ENCODE data around the gene IL17RA. TPM values are rescaled to one million over a fixed set of nuclear protein-coding genes. Genes with fewer than 3 reads are reported as not detected.

The IL17RA gene
- total and polyA plus RNA-seq, 2 donors (not counting 3 experiments of a cell fraction or from before 2014, with no cell fraction given), result 13.0 to 19.3 TPM

DNA sequence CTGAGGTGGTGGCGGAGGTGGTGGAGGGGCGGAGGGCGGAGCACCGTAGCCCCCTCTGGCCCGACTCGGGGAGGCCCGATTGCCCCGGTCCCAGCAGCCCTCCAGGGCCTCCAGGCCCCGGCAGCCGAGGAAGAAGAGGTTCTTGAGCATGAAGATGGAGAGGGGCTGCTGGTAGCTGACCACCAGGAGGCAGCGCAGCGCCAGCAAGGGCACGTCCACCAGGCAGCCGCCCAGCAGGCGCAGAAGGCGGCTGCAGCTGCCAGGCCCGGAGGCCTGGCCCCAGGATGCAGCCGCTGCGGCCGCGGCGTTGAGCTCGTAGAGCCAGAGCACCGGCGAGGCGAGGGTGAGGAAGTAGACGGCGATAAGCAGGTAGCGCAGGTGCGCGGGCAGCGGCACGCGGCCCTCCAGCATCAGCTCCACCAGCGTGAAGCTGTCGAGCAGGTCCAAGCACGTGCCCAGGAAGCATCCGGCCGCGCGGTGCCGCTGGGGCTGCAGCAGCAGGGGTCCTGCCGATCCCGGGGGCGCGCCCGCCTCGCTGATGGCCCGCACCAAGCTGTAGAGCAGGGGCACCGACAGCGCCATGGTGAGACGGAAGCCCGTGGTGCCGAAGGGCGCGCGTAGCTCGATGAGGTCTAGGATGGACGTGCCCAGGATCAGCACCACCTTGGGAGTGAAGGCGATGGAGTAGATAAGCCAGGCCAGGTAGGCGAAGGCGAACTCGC, 34.8 kb downstream of the IL17RA start:
- no peak for DNase-seq (ENCODE audit: low read depth, low spot score)
- intact Hi-C loops (cut with micrococcal nuclease), result loop anchor here (1.0 kb wide), 2 partner anchors 52 to 382 kb away; no protein-coding TSS in a partner anchor
- CTCF ChIA-PET, result interaction anchor here (0.7 to 1.3 kb wide), 4 partner anchors 41 to 386 kb away, joined by 3 to 18 read pairs (median 6); no protein-coding TSS in a partner anchor
- POLR2A ChIA-PET, result no interaction called here
- no peak for FAIRE-seq
- Histone ChIP-seq H4K20me1 (replicated peaks; ENCODE audit: control insufficient read depth, extremely low read depth, insufficient read depth, low read length) (no peaks in the 10 kb centered on the region), H3K9me1 (replicated peaks; ENCODE audit: control insufficient read depth, extremely low read depth, insufficient read depth, low read length) (no peaks in the 10 kb centered on the region), H3K9ac (replicated peaks; ENCODE audit: extremely low read depth, insufficient read depth, low read length) (no peak overlapping the region), H3K4me1 (ENCODE audit: control insufficient read depth, extremely low read depth, insufficient read depth, low read length) (peaks cover 6% of the 10 kb centered on the region), H3K9me3 (replicated peaks; ENCODE audit: control insufficient read depth, insufficient read depth, low read length) (no peaks in the 10 kb centered on the region), H3K79me2 (ENCODE audit: control insufficient read depth, insufficient read depth, low read length) (no peaks in the 10 kb centered on the region), H3K4me2 (ENCODE audit: insufficient read depth, low read length) (no peak overlapping the region), H3K36me3 (ENCODE audit: control insufficient read depth in 2 of 2, extremely low read depth in 1 of 2, insufficient read depth in 2 of 2, low read length in 2 of 2) (no peaks in the 10 kb centered on the region), H2AFZ (ENCODE audit: low read depth, low read length) (no peak overlapping the region), H3K27ac (ENCODE audit: insufficient read depth, low read depth, low read length) (no peak overlapping the region), H3K4me3 (replicated peaks in 1 of 3; ENCODE audit: insufficient read depth in 1 of 3, low read depth in 1 of 3, low read length in 3 of 3) (no peak overlapping the region), H3K27me3 (ENCODE audit: control insufficient read depth in 2 of 2, insufficient read depth in 2 of 2, low read length in 2 of 2) (peaks cover 25% of the 10 kb centered on the region in 2 experiments)
- BruUV-seq (replicated peaks), result no TSS peak
- dilution Hi-C loops (cut with MboI; ENCODE audit: extremely low pct_ligation_motif_present, low sequenced_read_pairs), result no loop called here
- no peak for TF ChIP-seq EZH2 (IDR thresholded peaks at IDR 0.05; ENCODE audit: borderline replicate concordance, low read depth, low read length, severe bottlenecking)
- TF ChIP-seq, protein P1, sequence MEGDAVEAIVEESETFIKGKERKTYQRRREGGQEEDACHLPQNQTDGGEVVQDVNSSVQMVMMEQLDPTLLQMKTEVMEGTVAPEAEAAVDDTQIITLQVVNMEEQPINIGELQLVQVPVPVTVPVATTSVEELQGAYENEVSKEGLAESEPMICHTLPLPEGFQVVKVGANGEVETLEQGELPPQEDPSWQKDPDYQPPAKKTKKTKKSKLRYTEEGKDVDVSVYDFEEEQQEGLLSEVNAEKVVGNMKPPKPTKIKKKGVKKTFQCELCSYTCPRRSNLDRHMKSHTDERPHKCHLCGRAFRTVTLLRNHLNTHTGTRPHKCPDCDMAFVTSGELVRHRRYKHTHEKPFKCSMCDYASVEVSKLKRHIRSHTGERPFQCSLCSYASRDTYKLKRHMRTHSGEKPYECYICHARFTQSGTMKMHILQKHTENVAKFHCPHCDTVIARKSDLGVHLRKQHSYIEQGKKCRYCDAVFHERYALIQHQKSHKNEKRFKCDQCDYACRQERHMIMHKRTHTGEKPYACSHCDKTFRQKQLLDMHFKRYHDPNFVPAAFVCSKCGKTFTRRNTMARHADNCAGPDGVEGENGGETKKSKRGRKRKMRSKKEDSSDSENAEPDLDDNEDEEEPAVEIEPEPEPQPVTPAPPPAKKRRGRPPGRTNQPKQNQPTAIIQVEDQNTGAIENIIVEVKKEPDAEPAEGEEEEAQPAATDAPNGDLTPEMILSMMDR (IDR thresholded peaks at IDR 0.05; ENCODE audit: extremely low read depth in 1 of 2, insufficient read depth in 1 of 2, low read depth in 1 of 2, low read length in 2 of 2), result peak; percentile 16 to 37

DNA sequence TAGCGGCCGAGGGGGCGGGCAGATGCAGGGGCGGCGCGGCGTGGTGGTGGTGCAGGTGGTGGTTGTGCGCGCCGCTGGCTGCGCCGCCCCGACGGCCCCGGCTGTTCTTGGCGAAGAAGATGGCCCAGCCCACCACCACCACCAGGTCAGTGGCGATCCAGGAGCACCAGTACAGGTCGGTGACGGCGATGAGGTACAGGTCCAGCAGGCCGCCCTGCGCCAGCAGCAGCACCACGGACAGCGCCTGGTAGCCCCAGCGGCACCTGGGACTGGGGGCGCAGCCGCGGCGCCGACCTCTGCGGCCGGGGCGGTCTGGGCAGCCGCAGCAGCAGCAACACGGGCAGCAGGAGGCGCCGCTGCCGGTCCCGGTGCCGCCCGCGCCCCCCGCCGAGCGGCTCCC, 35.5 kb downstream of the IL17RA start:
- peak; percentile 61 for FAIRE-seq
- no peak overlapping the region for H3K4me3 ChIP-seq (replicated peaks in 1 of 3; ENCODE audit: insufficient read depth in 1 of 3, low read depth in 1 of 3, low read length in 3 of 3)
- intact Hi-C loops (cut with micrococcal nuclease), result no loop called here
- dilution Hi-C loops (cut with MboI; ENCODE audit: extremely low pct_ligation_motif_present, low sequenced_read_pairs), result no loop called here
- H3K4me1 ChIP-seq (ENCODE audit: control insufficient read depth, extremely low read depth, insufficient read depth, low read length), result peaks cover 6% of the 10 kb centered on the region
- H3K27me3 ChIP-seq (ENCODE audit: control insufficient read depth in 2 of 2, insufficient read depth in 2 of 2, low read length in 2 of 2), result peaks cover 22 to 25% of the 10 kb centered on the region in 2 experiments
- H4K20me1 ChIP-seq (replicated peaks; ENCODE audit: control insufficient read depth, extremely low read depth, insufficient read depth, low read length), result no peaks in the 10 kb centered on the region
- H3K4me2 ChIP-seq (ENCODE audit: insufficient read depth, low read length), result no peak overlapping the region
- POLR2A ChIA-PET, result no interaction called here
- H3K9me1 ChIP-seq (replicated peaks; ENCODE audit: control insufficient read depth, extremely low read depth, insufficient read depth, low read length), result no peaks in the 10 kb centered on the region
- peak; percentile 56 for TF ChIP-seq EZH2 (IDR thresholded peaks at IDR 0.05; ENCODE audit: borderline replicate concordance, low read depth, low read length, severe bottlenecking)
- TF ChIP-seq, protein P2, sequence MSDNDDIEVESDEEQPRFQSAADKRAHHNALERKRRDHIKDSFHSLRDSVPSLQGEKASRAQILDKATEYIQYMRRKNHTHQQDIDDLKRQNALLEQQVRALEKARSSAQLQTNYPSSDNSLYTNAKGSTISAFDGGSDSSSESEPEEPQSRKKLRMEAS (IDR thresholded peaks at IDR 0.05; ENCODE audit: insufficient read depth, insufficient read length), result no peak
- H3K9ac ChIP-seq (replicated peaks; ENCODE audit: extremely low read depth, insufficient read depth, low read length), result no peak overlapping the region
- no TSS peak for BruUV-seq (replicated peaks)
- H3K79me2 ChIP-seq (ENCODE audit: control insufficient read depth, insufficient read depth, low read length), result no peaks in the 10 kb centered on the region
- H3K27ac ChIP-seq (ENCODE audit: insufficient read depth, low read depth, low read length), result no peak overlapping the region
- H2AFZ ChIP-seq (ENCODE audit: low read depth, low read length), result no peak overlapping the region
- CTCF ChIA-PET, result interaction anchor here (1.1 to 1.3 kb wide), 2 partner anchors 52 to 381 kb away, joined by 10 to 18 read pairs; no protein-coding TSS in a partner anchor
- H3K36me3 ChIP-seq (ENCODE audit: control insufficient read depth in 2 of 2, extremely low read depth in 1 of 2, insufficient read depth in 2 of 2, low read length in 2 of 2), result no peaks in the 10 kb centered on the region
- peak; percentile 31 for DNase-seq (ENCODE audit: low read depth, low spot score)
- H3K9me3 ChIP-seq (replicated peaks; ENCODE audit: control insufficient read depth, insufficient read depth, low read length), result no peaks in the 10 kb centered on the region
